ELF-1 (cell line): ENCODE measurements around the gene PHACTR2.

Experiments used
- DNase-seq: peaks from one replicate; pipeline ENCODE4 v3.0.0-alpha.2; 2016; ENCODE audit warnings: low read depth, low spot score

Gene PHACTR2

DNA sequence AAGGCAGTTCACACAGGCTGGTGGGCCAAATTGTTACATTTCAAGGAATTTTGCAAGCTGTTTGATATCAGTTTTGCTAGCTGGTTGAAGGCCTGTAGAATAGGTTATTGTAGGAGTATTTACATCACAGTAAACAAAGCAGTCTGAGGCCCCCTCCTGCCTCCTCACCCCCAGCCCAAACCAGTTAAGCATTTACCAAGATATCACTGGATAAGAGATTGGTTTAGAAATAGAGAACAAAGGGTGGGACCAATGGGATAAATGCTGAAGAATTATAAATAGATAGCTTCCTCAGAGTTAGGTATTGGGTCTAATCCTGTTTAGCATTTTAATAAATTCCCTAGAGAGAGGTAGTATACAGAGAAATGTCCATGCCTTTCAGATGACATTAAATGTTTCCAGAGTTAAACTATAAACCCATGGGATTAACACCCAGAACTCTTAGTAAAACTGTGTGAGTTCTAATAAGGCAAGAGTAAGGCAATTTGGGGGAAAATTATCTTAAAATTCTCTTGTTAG is 2.3 kb upstream of the PHACTR2 start:
- DNase-seq: no peak

GRCh38 chr6:143675946-143676345 is 1.8 kb upstream of the PHACTR2 start:
- DNase-seq: no peak

GRCh38 chr6:143676437-143677045 is 1.2 kb upstream of the PHACTR2 start:
- DNase-seq: peak; percentile 21

GRCh38 chr6:143677577-143677890 is 231 bp upstream of the PHACTR2 start:
- no peak for DNase-seq

GRCh38 chr6:143679041-143679440 is 1.3 kb downstream of the PHACTR2 start:
- DNase-seq: peak; percentile 17

DNA sequence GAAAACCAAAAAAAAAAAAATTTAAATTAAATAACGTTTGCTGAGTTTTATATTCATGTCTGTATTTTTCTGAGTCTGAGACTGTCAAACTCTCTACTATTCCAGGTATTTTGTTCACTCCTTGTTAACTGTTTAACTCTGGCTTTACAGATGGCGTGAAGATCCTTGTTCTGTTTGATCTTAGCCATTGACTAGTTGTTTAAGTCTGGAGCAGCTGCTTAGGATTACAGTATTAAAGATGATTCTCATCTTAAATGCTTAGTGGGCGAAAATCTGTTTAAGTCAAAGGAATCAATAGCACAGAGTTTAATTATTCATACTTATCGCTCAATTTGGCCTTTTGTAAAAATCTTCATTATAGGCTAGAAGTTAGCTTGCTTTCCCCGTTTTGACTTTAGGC is 2.4 kb downstream of the PHACTR2 start:
- no peak for DNase-seq

DNA sequence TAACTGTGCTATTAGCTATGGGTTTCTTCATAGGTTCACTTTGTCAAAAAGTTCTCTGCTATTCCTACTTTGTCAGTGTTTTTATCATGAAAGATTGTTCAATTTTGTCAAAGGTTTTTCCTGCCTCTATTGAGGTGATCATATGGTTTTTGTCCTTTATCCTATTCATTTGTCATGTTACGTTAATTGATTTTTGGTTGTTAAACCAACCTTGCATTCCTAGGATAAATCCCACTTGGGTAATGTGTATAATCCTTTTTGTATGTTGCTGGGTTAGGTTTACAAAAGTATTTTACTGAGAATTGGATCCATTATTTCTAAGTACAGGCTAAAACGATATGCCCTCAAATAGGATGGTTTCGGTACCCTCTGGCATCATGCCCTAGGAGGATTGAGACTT is 5.0 kb downstream of the PHACTR2 start:
- DNase-seq: no peak

GRCh38 chr6:143684486-143684885 is 6.7 kb downstream of the PHACTR2 start:
- DNase-seq: no peak

GRCh38 chr6:143685653-143686052 is 7.9 kb downstream of the PHACTR2 start:
- DNase-seq: no peak

DNA sequence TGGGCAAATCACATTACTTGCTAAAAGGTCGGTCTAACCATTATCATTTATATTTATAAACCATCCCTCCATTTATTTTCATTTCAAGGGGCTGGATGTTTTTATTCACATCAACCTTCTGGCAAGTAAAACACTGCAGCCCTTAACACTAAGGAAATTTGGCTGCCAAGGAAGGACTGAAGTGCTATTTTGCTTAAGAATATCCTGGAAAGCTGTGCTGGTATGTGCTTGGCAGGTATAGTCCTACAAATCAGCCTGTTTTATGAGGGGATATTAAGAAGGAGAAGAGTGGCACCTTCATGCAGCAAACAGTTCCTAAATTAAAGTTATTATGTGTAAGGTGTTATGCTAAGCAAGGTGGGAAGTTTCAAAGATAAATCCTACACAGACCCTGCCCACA is 9.8 kb downstream of the PHACTR2 start:
- no peak for DNase-seq

DNA sequence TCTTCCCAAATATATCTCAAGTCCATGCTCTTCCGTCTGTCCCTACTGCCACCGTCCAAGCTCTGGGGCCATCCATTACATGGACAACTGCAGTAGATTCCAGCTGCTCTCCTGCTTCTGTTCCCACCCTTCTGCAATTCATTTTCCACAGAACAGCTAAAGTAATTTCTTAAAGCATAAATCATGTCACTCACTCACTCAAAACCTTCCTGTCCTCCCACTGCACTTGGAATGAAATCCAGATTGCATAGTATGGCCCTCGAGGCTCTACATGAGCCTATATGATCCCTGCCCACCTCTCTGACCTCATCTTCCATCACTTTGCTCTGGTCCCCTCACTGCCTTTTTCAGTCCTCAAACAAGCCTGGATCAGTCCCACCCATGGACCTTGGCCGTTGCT is 10.9 kb downstream of the PHACTR2 start:
- DNase-seq: no peak

GRCh38 chr6:143689852-143690251 is 12.1 kb downstream of the PHACTR2 start:
- DNase-seq: no peak

GRCh38 chr6:143691155-143691554 is 13.4 kb downstream of the PHACTR2 start:
- no peak for DNase-seq

- DNase-seq: peak; percentile 51
These were observed 14.3 kb downstream of the PHACTR2 start for GRCh38 chr6:143691900-143692636.

DNA sequence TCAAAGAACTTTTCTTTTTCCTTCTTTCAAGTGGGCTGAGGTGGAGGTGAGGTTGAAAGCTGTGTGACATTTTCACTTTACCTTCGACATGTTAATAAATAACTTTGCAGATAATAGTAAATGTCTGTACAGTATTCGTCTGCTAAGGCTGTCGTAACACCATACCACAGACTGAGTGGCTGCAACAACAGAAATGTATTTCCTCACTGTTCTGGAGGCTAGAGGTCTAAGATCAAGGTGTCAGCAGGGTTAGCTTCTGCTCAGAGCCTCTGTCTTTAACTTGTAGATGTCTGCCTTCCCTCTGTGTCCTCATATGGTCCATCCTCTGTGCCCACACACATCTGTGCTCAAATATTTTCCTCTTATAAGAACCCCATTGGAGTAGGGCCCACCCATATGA is 14.9 kb downstream of the PHACTR2 start:
- no peak for DNase-seq

DNA sequence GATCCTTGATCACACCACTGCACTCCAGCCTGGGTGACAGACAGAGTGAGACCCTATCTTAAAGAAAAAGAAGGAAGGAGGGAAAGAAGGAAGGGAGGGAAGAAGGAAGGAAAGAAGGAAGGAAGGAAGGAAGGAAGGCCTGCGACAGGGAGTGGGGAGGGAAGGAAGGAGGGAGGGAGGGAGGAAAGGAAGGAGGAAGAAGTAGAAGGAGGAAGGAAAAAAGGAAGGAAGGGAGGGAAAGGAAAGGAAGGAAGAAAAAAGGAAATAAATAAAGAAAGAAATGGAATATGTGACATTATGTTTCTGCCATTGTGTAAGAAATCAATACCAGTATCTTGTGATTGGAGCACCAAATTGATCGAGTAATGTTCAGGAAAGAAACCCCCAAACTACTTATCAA is 16.2 kb downstream of the PHACTR2 start:
- DNase-seq: no peak

DNA sequence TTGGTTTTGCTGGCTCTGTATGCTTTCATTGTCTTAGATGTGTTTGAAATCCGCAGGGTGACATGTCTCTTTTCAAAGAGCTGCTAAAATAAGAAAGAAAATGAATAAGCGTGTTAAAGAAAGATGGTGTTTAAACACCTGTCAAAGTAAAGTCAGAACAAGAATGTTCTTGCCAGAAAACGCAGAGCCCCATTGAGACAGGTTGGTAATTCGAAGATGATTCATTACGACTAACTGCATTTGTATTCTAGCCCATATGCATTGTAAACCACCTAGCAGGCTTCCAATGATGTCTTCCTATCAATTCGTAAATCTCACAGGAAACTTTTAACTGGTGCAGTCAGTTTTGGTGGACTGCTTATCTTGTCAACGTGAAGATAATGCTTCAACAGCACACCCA is 16.8 kb downstream of the PHACTR2 start:
- no peak for DNase-seq

DNA sequence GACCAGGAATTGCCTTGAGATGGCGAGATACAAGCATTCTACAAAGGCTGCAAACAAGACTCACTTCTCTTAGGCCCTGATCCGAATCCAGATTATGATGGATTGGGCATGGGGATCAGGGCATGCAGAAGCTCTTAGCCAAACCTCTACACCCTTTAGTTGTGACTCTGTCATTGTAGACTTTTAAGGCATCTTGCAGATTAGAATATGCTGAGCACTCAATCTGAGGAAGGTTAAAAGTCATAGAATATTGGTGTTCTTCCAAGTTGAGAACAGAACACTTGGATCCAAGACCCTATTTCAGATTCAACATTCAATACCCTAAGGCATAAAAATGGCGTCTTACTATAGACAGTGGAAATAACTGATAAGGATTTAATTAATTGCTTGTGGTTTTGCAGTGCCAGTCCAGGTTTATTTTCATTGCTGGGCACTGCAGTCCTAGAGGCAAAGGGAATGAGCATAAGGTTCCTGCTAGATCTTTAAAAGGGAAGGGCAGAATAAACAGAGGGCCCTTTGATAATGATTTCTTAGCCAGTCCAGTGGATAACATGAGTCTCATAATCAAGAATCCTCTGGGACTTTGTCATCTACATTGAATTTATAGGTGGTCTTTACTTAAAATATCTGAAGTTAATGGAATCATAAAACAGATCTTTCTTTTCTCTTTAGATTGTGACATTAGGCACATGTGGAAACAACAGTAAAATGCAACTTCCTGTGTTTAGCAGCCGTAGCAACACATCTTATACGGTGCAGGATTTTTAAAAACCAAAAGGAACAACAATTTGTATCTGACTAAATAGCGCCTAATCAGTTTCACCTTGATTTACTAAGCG is 17.6 kb downstream of the PHACTR2 start:
- DNase-seq: no peak

GRCh38 chr6:143695969-143696663 is 18.4 kb downstream of the PHACTR2 start:
- no peak for DNase-seq

DNA sequence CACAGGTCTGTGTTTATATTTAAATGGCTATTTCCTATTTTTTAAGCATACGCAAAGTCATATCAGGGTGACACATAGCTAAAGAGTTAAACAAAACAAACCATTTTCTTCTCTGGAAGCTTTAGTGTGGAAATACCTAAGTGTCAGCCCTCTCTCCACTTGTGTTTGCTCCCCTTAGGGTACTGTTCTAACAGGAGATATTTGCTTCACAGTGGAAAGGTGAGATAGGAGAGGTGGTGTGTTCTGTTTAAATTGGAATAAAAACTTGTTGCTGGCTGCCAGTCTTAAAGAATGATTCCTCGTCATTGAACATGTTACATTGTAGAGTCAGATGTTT is 18.9 kb downstream of the PHACTR2 start:
- no peak for DNase-seq

- DNase-seq: no peak
These were observed 19.5 kb downstream of the PHACTR2 start for GRCh38 chr6:143697076-143697800.
